ENCODE measurements around the gene LYRM4. TPM values are rescaled to one million over a fixed set of nuclear protein-coding genes. Genes with fewer than 3 reads are reported as not detected.
A peak's percentile ranks its signal among the peaks of the same experiment; 100 is the strongest.

The LYRM4 gene
- total and polyA plus RNA-seq, 9 of the 15 experiments (the other 6 are each of a cell fraction or from before 2014, with no cell fraction given), result 24.2 to 69.4 (median 41.8) TPM

DNA sequence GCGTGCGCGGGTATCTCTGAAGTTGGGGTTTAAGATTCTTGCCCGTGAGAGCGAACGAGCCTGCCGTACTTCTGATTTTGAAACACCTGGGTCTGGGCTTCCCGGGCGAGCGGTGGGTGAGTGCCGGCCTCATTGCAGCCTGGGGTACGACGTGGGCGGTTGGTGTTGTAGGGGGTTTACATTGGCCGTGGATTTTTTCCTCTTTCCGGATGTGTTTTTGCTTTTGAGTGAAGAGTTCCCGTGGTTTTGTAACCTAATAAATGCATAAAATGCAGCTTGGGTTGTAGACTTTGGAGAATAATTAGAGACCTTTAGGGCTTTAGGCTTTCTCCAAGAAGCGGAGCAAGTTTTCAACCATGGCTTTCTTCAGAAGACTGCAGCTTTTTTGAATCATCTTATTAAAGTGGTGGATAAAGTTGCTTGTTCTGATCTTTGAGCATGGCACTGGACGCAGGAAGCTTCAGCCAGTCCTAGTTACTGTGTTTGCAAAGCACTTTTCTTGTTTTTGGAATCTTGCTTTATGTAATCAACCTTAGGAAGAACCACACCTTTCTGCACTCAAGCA is 877 bp upstream of the LYRM4 start (continued):
- TF ChIP-seq EGR1 (conservative IDR thresholded peaks at IDR 0.05) (no peak), ZNF77 (CRISPR knock-in tag; IDR thresholded peaks at IDR 0.05) (no peak), POLR3G (IDR thresholded peaks at IDR 0.05; ENCODE audit: extremely low read depth, insufficient read length, insufficient replicate concordance) (no peak), SPI1 (IDR thresholded peaks at IDR 0.05; ENCODE audit: borderline replicate concordance, low read depth, low read length) (no peak), ZNF23 (CRISPR knock-in tag; IDR thresholded peaks at IDR 0.05) (no peak), RUNX1 (IDR thresholded peaks at IDR 0.05; ENCODE audit: low read depth) (no peak), TAF9B (IDR thresholded peaks at IDR 0.05; ENCODE audit: partially characterized antibody) (peak; percentile 78), MED1 (CRISPR knock-in tag; IDR thresholded peaks at IDR 0.05; ENCODE audit: borderline replicate concordance) (no peak), PRPF4 (IDR thresholded peaks at IDR 0.05; ENCODE audit: insufficient read depth, low read depth, low read length, poor library complexity, severe bottlenecking) (no peak), EZH2 (IDR thresholded peaks at IDR 0.05; ENCODE audit: borderline replicate concordance, low read depth, low read length) (no peak), ERF (CRISPR knock-in tag; IDR thresholded peaks at IDR 0.05) (no peak), DACH1 (IDR thresholded peaks at IDR 0.05; ENCODE audit: partially characterized antibody) (no peak), ZNF133 (CRISPR knock-in tag; IDR thresholded peaks at IDR 0.05) (no peak), HNRNPUL1 (IDR thresholded peaks at IDR 0.05; ENCODE audit: low read length) (no peak), PHF21A (IDR thresholded peaks at IDR 0.05; ENCODE audit: borderline replicate concordance, low read depth) (no peak), NR2F6 (CRISPR knock-in tag; IDR thresholded peaks at IDR 0.05) (no peak), POLR2G (IDR thresholded peaks at IDR 0.05; ENCODE audit: low read depth, low read length) (no peak), MEF2A (IDR thresholded peaks at IDR 0.05; ENCODE audit: control insufficient read depth, low read depth, low read length) (no peak)
- TF ChIP-seq, protein P1, sequence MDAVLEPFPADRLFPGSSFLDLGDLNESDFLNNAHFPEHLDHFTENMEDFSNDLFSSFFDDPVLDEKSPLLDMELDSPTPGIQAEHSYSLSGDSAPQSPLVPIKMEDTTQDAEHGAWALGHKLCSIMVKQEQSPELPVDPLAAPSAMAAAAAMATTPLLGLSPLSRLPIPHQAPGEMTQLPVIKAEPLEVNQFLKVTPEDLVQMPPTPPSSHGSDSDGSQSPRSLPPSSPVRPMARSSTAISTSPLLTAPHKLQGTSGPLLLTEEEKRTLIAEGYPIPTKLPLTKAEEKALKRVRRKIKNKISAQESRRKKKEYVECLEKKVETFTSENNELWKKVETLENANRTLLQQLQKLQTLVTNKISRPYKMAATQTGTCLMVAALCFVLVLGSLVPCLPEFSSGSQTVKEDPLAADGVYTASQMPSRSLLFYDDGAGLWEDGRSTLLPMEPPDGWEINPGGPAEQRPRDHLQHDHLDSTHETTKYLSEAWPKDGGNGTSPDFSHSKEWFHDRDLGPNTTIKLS (IDR thresholded peaks at IDR 0.05; ENCODE audit: borderline replicate concordance, low read depth), result no peak
- TF ChIP-seq, protein P2, sequence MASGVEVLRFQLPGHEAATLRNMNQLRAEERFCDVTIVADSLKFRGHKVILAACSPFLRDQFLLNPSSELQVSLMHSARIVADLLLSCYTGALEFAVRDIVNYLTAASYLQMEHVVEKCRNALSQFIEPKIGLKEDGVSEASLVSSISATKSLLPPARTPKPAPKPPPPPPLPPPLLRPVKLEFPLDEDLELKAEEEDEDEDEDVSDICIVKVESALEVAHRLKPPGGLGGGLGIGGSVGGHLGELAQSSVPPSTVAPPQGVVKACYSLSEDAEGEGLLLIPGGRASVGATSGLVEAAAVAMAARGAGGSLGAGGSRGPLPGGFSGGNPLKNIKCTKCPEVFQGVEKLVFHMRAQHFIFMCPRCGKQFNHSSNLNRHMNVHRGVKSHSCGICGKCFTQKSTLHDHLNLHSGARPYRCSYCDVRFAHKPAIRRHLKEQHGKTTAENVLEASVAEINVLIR (CRISPR knock-in tag; IDR thresholded peaks at IDR 0.05), result no peak
- TF ChIP-seq, protein P3, sequence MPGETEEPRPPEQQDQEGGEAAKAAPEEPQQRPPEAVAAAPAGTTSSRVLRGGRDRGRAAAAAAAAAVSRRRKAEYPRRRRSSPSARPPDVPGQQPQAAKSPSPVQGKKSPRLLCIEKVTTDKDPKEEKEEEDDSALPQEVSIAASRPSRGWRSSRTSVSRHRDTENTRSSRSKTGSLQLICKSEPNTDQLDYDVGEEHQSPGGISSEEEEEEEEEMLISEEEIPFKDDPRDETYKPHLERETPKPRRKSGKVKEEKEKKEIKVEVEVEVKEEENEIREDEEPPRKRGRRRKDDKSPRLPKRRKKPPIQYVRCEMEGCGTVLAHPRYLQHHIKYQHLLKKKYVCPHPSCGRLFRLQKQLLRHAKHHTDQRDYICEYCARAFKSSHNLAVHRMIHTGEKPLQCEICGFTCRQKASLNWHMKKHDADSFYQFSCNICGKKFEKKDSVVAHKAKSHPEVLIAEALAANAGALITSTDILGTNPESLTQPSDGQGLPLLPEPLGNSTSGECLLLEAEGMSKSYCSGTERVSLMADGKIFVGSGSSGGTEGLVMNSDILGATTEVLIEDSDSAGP (CRISPR knock-in tag; IDR thresholded peaks at IDR 0.05), result no peak
- TF ChIP-seq, protein P4, sequence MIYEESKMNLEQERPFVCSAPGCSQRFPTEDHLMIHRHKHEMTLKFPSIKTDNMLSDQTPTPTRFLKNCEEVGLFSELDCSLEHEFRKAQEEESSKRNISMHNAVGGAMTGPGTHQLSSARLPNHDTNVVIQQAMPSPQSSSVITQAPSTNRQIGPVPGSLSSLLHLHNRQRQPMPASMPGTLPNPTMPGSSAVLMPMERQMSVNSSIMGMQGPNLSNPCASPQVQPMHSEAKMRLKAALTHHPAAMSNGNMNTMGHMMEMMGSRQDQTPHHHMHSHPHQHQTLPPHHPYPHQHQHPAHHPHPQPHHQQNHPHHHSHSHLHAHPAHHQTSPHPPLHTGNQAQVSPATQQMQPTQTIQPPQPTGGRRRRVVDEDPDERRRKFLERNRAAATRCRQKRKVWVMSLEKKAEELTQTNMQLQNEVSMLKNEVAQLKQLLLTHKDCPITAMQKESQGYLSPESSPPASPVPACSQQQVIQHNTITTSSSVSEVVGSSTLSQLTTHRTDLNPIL (CRISPR knock-in tag; IDR thresholded peaks at IDR 0.05), result no peak
- TF ChIP-seq, protein P5, sequence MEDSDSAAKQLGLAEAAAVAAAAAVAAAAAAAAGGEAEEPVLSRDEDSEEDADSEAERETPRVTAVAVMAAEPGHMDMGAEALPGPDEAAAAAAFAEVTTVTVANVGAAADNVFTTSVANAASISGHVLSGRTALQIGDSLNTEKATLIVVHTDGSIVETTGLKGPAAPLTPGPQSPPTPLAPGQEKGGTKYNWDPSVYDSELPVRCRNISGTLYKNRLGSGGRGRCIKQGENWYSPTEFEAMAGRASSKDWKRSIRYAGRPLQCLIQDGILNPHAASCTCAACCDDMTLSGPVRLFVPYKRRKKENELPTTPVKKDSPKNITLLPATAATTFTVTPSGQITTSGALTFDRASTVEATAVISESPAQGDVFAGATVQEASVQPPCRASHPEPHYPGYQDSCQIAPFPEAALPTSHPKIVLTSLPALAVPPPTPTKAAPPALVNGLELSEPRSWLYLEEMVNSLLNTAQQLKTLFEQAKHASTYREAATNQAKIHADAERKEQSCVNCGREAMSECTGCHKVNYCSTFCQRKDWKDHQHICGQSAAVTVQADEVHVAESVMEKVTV (CRISPR knock-in tag; IDR thresholded peaks at IDR 0.05), result no peak

All from K562 (cell line).